ENCODE results near the gene MAPK13.

DNA sequence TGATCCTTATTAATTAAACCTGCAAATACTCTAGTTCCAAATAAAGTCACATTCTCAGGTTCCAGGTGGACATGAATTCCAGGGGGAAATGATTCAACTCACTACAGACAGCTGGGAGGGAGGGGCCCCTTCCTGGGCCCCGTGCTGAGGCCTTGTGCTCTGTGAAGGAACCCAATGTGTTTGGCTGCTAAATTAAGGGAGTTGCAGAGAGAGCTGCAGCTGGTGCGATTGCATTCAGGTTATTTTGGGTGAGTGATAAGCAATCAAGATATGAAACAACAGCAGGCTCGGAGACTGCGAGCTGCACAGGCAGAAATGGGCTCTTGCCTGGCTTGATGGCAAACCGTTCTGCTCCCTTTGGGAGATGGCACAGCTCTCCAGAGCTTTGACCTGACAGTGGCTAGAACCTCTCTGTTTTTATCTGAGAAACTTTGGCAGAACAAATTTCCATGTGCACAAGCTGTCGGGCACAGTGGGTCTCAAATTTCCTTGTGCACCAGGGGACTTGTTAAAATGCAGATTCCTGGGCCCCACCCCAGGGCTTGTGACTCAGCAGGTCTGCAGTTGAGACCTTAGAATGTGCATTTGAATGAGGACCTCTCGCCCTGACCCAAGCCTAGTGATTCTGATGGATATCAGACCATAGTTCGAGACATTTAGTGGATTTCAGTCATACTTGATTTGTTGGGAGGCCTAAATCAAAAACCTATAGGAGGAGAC lies 9.8 kb downstream of the MAPK13 start:
- TF ChIP-seq FOXP1 (CRISPR knock-in tag; IDR thresholded peaks at IDR 0.05; ENCODE audit: borderline replicate concordance) (no peak), ELF4 (CRISPR knock-in tag; IDR thresholded peaks at IDR 0.05; ENCODE audit: low read depth) (no peak), ZBTB21 (CRISPR knock-in tag; IDR thresholded peaks at IDR 0.05; ENCODE audit: borderline replicate concordance) (no peak), ZNF121 (CRISPR knock-in tag; IDR thresholded peaks at IDR 0.05) (no peak), ESRRA (CRISPR knock-in tag; IDR thresholded peaks at IDR 0.05; ENCODE audit: borderline replicate concordance) (no peak), NFYB (CRISPR knock-in tag; conservative IDR thresholded peaks at IDR 0.05; ENCODE audit: low read depth) (no peak), TCF7 (CRISPR knock-in tag; IDR thresholded peaks at IDR 0.05; ENCODE audit: low read depth) (no peak)
- TF ChIP-seq, protein P1, sequence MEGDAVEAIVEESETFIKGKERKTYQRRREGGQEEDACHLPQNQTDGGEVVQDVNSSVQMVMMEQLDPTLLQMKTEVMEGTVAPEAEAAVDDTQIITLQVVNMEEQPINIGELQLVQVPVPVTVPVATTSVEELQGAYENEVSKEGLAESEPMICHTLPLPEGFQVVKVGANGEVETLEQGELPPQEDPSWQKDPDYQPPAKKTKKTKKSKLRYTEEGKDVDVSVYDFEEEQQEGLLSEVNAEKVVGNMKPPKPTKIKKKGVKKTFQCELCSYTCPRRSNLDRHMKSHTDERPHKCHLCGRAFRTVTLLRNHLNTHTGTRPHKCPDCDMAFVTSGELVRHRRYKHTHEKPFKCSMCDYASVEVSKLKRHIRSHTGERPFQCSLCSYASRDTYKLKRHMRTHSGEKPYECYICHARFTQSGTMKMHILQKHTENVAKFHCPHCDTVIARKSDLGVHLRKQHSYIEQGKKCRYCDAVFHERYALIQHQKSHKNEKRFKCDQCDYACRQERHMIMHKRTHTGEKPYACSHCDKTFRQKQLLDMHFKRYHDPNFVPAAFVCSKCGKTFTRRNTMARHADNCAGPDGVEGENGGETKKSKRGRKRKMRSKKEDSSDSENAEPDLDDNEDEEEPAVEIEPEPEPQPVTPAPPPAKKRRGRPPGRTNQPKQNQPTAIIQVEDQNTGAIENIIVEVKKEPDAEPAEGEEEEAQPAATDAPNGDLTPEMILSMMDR (IDR thresholded peaks at IDR 0.05), result no peak
- TF ChIP-seq, protein P2, sequence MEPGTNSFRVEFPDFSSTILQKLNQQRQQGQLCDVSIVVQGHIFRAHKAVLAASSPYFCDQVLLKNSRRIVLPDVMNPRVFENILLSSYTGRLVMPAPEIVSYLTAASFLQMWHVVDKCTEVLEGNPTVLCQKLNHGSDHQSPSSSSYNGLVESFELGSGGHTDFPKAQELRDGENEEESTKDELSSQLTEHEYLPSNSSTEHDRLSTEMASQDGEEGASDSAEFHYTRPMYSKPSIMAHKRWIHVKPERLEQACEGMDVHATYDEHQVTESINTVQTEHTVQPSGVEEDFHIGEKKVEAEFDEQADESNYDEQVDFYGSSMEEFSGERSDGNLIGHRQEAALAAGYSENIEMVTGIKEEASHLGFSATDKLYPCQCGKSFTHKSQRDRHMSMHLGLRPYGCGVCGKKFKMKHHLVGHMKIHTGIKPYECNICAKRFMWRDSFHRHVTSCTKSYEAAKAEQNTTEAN (CRISPR knock-in tag; IDR thresholded peaks at IDR 0.05), result no peak
- TF ChIP-seq, protein P3, sequence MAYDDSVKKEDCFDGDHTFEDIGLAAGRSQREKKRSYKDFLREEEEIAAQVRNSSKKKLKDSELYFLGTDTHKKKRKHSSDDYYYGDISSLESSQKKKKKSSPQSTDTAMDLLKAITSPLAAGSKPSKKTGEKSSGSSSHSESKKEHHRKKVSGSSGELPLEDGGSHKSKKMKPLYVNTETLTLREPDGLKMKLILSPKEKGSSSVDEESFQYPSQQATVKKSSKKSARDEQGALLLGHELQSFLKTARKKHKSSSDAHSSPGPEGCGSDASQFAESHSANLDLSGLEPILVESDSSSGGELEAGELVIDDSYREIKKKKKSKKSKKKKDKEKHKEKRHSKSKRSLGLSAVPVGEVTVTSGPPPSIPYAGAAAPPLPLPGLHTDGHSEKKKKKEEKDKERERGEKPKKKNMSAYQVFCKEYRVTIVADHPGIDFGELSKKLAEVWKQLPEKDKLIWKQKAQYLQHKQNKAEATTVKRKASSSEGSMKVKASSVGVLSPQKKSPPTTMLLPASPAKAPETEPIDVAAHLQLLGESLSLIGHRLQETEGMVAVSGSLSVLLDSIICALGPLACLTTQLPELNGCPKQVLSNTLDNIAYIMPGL (CRISPR knock-in tag; IDR thresholded peaks at IDR 0.05), result no peak
- TF ChIP-seq, protein P4, sequence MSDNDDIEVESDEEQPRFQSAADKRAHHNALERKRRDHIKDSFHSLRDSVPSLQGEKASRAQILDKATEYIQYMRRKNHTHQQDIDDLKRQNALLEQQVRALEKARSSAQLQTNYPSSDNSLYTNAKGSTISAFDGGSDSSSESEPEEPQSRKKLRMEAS (CRISPR knock-in tag; IDR thresholded peaks at IDR 0.05), result no peak

All from WTC11 (cell line).